Left lung (tissue), 10 donors: ENCODE data around the gene HNRNPU. TPM values are rescaled to one million over a fixed set of nuclear protein-coding genes. Genes with fewer than 3 reads are reported as not detected.

Experiments used
- ATAC-seq: fragments of 200-7000 bp; cut with Tn5 transposase; one replicate; pipeline ENCODE4 v1.9.1; 2020; ENCODE audit warnings: moderate library complexity
- DNase-seq, 4 donors: peaks; one replicate each; pipeline ENCODE4 v3.0.0-alpha.2; 2013 to 2020
- H3K27ac ChIP-seq, 2 donors: fragments of 200-600 bp; sonication (generic) in 1 of 2; one replicate each; pipeline versions ENCODE4 v1.5.0 to v1.8.0; 2020 to 2021
- H3K27me3 ChIP-seq, 2 donors: fragments of 200-600 bp; sonication (generic) in 1 of 2; one replicate each; pipeline versions ENCODE4 v1.5.0 to v1.8.0; 2020 to 2021
- H3K36me3 ChIP-seq, 2 donors: fragments of 200-600 bp; sonication (generic) in 1 of 2; one replicate each; pipeline versions ENCODE4 v1.5.0 to v1.8.0; 2020 to 2021
- H3K4me1 ChIP-seq, 2 donors: fragments of 200-600 bp; one replicate each; pipeline ENCODE4 v1.8.0; 2021
- H3K4me3 ChIP-seq, 2 donors: fragments of 200-600 bp; sonication (generic) in 1 of 2; one replicate each; pipeline versions ENCODE4 v1.5.0 to v1.8.0; 2020 to 2021; ENCODE audit warnings: mild to moderate bottlenecking in 1 of 2
- H3K9me3 ChIP-seq, 2 donors: fragments of 200-600 bp; sonication (generic) in 1 of 2; one replicate each; pipeline versions ENCODE4 v1.5.0 to v1.8.0; 2020 to 2021
- intact Hi-C, 2 donors: fragments of 100-400 bp; cut with DNase I; formaldehyde crosslinking; loops; one replicate each; pipeline versions ENCODE4 v1.11.2 to v1.14.2; 2022
- polyA plus RNA-seq, 6 donors: library from polyadenylated mRNA; unstranded; fragments of 120-200 nt; gene quantifications; one replicate each; pipeline ENCODE4 v1.2.1, GENCODE V29; 2013; ENCODE audit not compliant: insufficient read length in 6 of 6
- total RNA-seq, 2 donors: library from RNA; stranded (reverse); fragmentation: NEBNext Ultra II Directional; extraction: Animal tissue kit (Norgen Biotek cat#: 25700); gene quantifications; one replicate each; pipeline ENCODE4 v1.2.1, GENCODE V29; 2021
- TF ChIP-seq, protein P1 (sequence below), 2 donors: fragments of 200-600 bp; sonication (generic) in 1 of 2; IDR thresholded peaks; one replicate each; pipeline versions ENCODE4 v1.5.0 to v1.8.0; 2021; ENCODE audit warnings: antibody characterized with exemption in 2 of 2
- donor health status: DM: no; HTN: yes; CAD: no.
- donor health status: DM: no; HTN: no; CAD: no.

The HNRNPU gene
- total and polyA plus RNA-seq, 8 donors = 248 to 663 (median 608) TPM

DNA sequence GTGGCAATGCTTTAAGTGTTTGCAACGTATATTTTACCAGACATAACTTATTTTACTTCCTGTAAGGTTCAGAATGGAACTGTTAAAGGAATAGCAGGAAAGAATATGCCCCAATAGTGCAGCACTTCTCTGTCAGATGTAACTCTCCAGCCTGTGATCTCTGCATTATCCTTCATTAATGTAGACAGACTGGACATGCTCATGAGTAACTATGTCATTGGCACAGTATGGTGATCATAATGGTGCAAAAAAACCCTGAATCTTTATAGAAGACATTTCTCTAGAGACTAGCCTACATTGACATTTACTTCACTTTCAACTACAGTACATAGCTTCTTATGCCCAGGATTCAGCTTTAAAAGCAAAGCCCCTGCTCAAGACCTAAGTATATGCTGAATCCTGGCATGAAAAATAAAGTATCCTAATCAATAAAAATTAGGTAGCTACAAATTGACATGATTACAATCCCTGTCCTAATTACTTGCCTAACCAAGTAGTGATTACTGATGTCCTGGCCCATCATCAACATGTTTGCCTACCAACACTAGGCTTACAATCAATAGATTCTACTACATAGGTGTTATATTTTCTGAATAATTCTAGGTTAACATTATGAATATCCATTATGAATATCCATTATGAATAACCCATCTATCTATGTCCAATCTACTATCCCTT lies 15.0 kb downstream of the HNRNPU start:
- Histone ChIP-seq H3K4me3 (no peak overlapping the region), H3K27me3 (no peaks in the 10 kb centered on the region), H3K9me3 (no peaks in the 10 kb centered on the region), H3K36me3 (peaks cover 0 to 100% of the 10 kb centered on the region in 2 donors), H3K4me1 (peaks cover 0 to 31% of the 10 kb centered on the region in 2 donors), H3K27ac (no peak overlapping the region)
- TF ChIP-seq, protein P1, sequence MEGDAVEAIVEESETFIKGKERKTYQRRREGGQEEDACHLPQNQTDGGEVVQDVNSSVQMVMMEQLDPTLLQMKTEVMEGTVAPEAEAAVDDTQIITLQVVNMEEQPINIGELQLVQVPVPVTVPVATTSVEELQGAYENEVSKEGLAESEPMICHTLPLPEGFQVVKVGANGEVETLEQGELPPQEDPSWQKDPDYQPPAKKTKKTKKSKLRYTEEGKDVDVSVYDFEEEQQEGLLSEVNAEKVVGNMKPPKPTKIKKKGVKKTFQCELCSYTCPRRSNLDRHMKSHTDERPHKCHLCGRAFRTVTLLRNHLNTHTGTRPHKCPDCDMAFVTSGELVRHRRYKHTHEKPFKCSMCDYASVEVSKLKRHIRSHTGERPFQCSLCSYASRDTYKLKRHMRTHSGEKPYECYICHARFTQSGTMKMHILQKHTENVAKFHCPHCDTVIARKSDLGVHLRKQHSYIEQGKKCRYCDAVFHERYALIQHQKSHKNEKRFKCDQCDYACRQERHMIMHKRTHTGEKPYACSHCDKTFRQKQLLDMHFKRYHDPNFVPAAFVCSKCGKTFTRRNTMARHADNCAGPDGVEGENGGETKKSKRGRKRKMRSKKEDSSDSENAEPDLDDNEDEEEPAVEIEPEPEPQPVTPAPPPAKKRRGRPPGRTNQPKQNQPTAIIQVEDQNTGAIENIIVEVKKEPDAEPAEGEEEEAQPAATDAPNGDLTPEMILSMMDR (IDR thresholded peaks at IDR 0.05) = no peak
- intact Hi-C loops = no loop called here
- no peak for DNase-seq
- no peak for ATAC-seq

DNA sequence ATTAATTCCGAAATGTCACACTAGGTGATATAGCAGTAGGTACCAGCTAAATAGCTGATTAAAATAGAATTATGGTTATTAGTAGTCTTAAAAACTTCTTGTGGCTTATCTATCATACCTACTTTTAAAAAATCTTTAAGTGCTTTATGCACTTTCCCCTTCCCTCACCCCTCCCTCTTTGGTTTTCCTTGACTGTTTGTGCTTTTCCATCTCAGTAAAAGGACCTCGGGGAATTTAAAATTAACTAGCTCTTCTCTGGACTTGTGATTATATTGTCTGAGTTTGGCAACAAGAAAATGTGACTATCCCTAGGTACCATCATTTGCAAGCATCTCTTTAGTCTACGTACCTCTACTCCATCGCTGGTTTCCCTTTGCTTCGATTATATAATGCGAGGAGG lies 17.7 kb downstream of the HNRNPU start:
- TF ChIP-seq, protein P1 (IDR thresholded peaks at IDR 0.05) = no peak
- intact Hi-C loops = no loop called here
- no peak for DNase-seq
- H3K27ac ChIP-seq = no peak overlapping the region
- H3K27me3 ChIP-seq = no peaks in the 10 kb centered on the region
- peaks cover 0 to 19% of the 10 kb centered on the region in 2 donors for H3K4me1 ChIP-seq
- no peak for ATAC-seq
- H3K36me3 ChIP-seq = peaks cover 0 to 100% of the 10 kb centered on the region in 2 donors
- no peak overlapping the region for H3K4me3 ChIP-seq
- H3K9me3 ChIP-seq = no peaks in the 10 kb centered on the region

DNA sequence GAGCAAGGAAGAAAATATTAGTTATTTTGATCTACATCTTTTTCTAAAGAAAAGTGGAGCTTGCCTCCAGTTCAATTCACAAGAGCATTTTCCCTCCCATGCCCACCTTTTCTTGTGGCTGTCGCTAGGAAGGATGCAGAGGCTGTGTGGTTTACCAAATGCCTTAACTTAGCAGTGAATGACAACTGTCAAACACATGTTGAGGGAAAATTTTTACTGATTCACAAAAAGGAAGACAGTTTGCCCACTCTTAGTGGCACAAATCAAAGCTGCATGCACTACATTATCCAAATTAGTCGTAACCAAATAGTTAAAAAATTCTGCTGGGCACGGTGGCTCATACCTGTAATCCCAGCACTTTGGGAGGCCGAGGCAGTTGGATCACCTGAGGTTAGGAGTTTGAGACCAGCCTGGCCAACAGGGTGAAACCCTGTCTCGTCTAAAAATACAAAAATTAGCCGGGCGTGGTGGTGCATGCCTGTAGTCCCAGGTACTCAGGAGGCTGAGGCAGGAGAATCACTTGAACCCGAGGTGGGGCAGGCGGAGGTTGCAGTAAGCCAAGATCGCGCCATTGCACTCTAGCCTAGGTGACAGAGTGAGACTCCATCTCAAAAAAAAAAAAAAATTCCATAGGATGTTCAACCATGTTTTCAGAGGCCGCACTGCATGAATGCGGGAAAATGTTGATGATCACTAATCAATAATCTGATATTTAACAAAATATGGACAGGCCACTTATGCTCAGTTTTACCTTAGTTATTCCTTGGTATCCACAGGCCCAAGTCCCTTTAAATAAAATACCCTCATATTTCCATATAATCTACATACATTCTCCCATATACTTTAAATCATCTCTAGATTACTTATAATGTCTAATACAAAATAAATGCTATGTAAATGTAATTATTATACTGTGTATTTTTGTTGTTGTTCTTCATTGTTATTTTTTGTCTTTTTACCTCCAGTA lies 19.9 kb downstream of the HNRNPU start:
- Histone ChIP-seq H3K36me3 (peaks cover 0 to 99% of the 10 kb centered on the region in 2 donors), H3K4me1 (peaks cover 0 to 27% of the 10 kb centered on the region in 2 donors), H3K27me3 (no peaks in the 10 kb centered on the region), H3K9me3 (no peaks in the 10 kb centered on the region), H3K27ac (no peak overlapping the region), H3K4me3 (no peak overlapping the region)
- TF ChIP-seq, protein P1 (IDR thresholded peaks at IDR 0.05) = no peak
- intact Hi-C loops = no loop called here
- no peak for DNase-seq
- no peak for ATAC-seq

DNA sequence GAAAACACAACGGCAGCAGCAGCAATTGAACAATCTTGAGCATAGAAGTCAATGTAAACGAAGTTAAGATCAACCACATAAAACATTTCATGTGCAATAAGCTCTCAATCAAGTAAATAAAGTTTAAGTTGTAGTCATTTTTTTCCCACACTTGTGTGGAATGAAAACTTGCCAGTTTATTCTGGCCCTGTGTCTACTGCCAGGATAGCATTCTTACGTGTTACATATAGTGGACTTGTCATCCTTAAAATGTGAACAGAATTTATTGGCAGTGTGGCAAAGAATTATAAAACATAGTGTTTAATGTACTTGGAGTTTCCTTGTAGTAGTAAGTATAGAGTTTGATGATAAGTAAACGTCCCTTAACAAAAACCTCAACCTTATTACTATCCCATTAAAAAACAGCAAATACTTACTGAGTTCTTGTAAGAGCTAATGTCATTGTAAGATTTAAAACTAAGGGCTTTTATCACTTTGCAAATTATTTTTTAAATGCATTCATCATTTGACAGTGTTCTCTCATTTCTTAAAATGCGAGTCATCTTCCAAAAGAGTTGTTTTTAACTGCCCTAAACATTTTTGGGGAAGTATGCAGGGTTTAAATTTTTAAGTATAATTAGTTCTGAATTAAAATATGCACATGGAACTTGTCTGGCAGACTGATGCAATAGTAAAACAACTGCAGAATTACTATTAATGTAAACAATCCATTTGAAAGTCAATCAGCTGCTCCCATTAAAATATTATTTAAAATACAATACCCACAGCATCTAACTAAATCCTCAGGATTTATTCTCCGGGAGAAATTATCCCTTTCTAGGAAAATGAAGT lies 21.0 kb downstream of the HNRNPU start:
- Histone ChIP-seq H3K4me1 (peaks cover 4 to 38% of the 10 kb centered on the region in 2 donors), H3K4me3 (no peak overlapping the region), H3K27ac (no peak overlapping the region), H3K9me3 (no peaks in the 10 kb centered on the region), H3K36me3 (peaks cover 0 to 99% of the 10 kb centered on the region in 2 donors), H3K27me3 (no peaks in the 10 kb centered on the region)
- ATAC-seq (no peak), DNase-seq (no peak)
- intact Hi-C loops = no loop called here
- TF ChIP-seq, protein P1 (IDR thresholded peaks at IDR 0.05) = no peak
